ENCODE data around the gene CNPY1. TPM values are rescaled to one million over a fixed set of nuclear protein-coding genes. Genes with fewer than 3 reads are reported as not detected.

Gene CNPY1
- total and polyA plus RNA-seq, 2 of the 8 experiments (the other 6 are each of a cell fraction or from before 2014, with no cell fraction given) = not detected

- no peak overlapping the region for H2BK20ac ChIP-seq (ENCODE audit: low read length)
- peaks cover 3% of the 10 kb centered on the region; the same call in 1 of the 2 replicates for H3K23me2 ChIP-seq (ENCODE audit: low read depth, low read length)
- H2BK15ac ChIP-seq (ENCODE audit: low read length) = no peak overlapping the region
- H3K9me3 ChIP-seq (ENCODE audit: insufficient read depth in 2 of 2, low read depth in 1 of 2, low read length in 1 of 2) = no peaks in the 10 kb centered on the region
- no peak overlapping the region for H4K91ac ChIP-seq (replicated peaks; ENCODE audit: insufficient read length, low read length)
- no peak overlapping the region for H2AK5ac ChIP-seq (ENCODE audit: low read depth, low read length)
- ChIA-PET CTCF (ENCODE audit: partially characterized antibody) (interaction anchor here (0.7 to 9.4 kb wide), 5 partner anchors 9 to 184 kb away, joined by 3 to 64 read pairs (median 6); no protein-coding TSS in a partner anchor), POLR2A (ENCODE audit: partially characterized antibody) (interaction anchor here (1.0 kb wide), 1 partner anchor 10 kb away, joined by 4 read pairs; no protein-coding TSS in a partner anchor)
- no peak overlapping the region for H3K56ac ChIP-seq (replicated peaks; ENCODE audit: insufficient read length, low read depth, low read length)
- H3K14ac ChIP-seq (ENCODE audit: insufficient read length) = no peak overlapping the region
- no peak overlapping the region for H3K23ac ChIP-seq (ENCODE audit: insufficient read length)
- H3K4me2 ChIP-seq (ENCODE audit: insufficient read depth in 1 of 2, low read depth in 2 of 2, low read length in 2 of 2) = no peak overlapping the region
- no peak overlapping the region for H2BK120ac ChIP-seq (replicated peaks; ENCODE audit: low read depth, low read length)
- H4K5ac ChIP-seq (ENCODE audit: insufficient read length, low read depth, low read length) = no peak overlapping the region
- no peaks in the 10 kb centered on the region for H3K79me2 ChIP-seq (ENCODE audit: control insufficient read depth in 1 of 2, insufficient read depth in 2 of 2, low read length in 2 of 2)
- no peak overlapping the region for H3K9ac ChIP-seq (replicated peaks in 1 of 4; ENCODE audit: extremely low read depth in 1 of 4, low read depth in 3 of 4, low read length in 3 of 4)
- H2BK12ac ChIP-seq (ENCODE audit: low read depth, low read length) = no peak overlapping the region
- H3K18ac ChIP-seq (ENCODE audit: extremely low read depth, low read length) = no peak overlapping the region
- no peaks in the 10 kb centered on the region for H3K79me1 ChIP-seq (ENCODE audit: low read depth, low read length)
- DNase-seq (ENCODE audit: low read depth in 1 of 2, low spot score in 2 of 2) (no peak), FAIRE-seq (no peak)
- no peak overlapping the region for H3K4ac ChIP-seq (replicated peaks; ENCODE audit: insufficient read length, low read depth, low read length)
- H3K4me1 ChIP-seq (replicated peaks in 1 of 4; ENCODE audit: control insufficient read depth in 3 of 4, insufficient read depth in 4 of 4, low read length in 3 of 4) = peaks cover 0 to 3% (median 1%) of the 10 kb centered on the region in 4 experiments; a peak in 2 of 7 replicates
- H3K27ac ChIP-seq (ENCODE audit: low read depth, low read length) = no peak overlapping the region
- no peak overlapping the region for H3K4me3 ChIP-seq (ENCODE audit: extremely low read depth in 1 of 4, insufficient read depth in 2 of 4, low read depth in 3 of 4, low read length in 4 of 4)
- TF ChIP-seq CHD1 (IDR thresholded peaks at IDR 0.05; ENCODE audit: low read depth, low read length) (no peak), RBBP5 (IDR thresholded peaks at IDR 0.05; ENCODE audit: borderline replicate concordance, low read depth, low read length) (no peak), NANOG (IDR thresholded peaks at IDR 0.05; ENCODE audit: insufficient read depth, low read depth, low read length, poor library complexity, severe bottlenecking) (no peak)
- no peaks in the 10 kb centered on the region for H4K20me1 ChIP-seq (replicated peaks in 1 of 2; ENCODE audit: control insufficient read depth in 1 of 2, insufficient read depth in 2 of 2, low read length in 2 of 2)
- H3K27me3 ChIP-seq (replicated peaks in 1 of 4; ENCODE audit: control insufficient read depth in 3 of 4, extremely low read depth in 1 of 4, insufficient read depth in 3 of 4, low read length in 3 of 4) = 0 out of 7 replicates have a peak, but pooled peaks cover 0 to 2% (median 0%) of the 10 kb centered on the region in 4 experiments
- no peak overlapping the region for H4K8ac ChIP-seq (ENCODE audit: extremely low read depth, insufficient read depth, low read length)
- no peak overlapping the region for H2AFZ ChIP-seq (ENCODE audit: low read length)
- no peak overlapping the region for H2BK5ac ChIP-seq (ENCODE audit: low read depth, low read length)
- 80% methylated on average over 3 of the region's 3 CpGs; no CpG with 5 or more reads in 1 of the 2 experiments for WGBS, 2 experiments (ENCODE audit: extremely low coverage in 1 of 2, insufficient coverage in 1 of 2, insufficient read length in 1 of 2, insufficient replicate concordance in 2 of 2, low coverage in 1 of 2, low lambda C conversion rate in 2 of 2, missing lambda C conversion rate in 1 of 2)
- no peaks in the 10 kb centered on the region for H3K36me3 ChIP-seq (ENCODE audit: control insufficient read depth in 2 of 4, insufficient read depth in 4 of 4, low read length in 3 of 4)
These were observed 37.3 kb upstream of the CNPY1 start for GRCh38 chr7:155583636-155584035.

All from H1 (cell line).